ENCODE measurements around the gene LUC7L2.
"Not testable (repeated sequence)": the region's sequence is repeated elsewhere in the genome, so short reads cannot be mapped to it uniquely, and the experiment has no call there.

Gene LUC7L2

GRCh38 chr7:139441961-139442360 is 82.3 kb downstream of the LUC7L2 start:
- DNase-seq (ENCODE audit: extremely low read depth in 1 of 2, low read depth in 1 of 2) = no peak

- DNase-seq (ENCODE audit: extremely low read depth in 1 of 2, low read depth in 1 of 2) = no peak
Measured at GRCh38 chr7:139446051-139446890, 86.6 kb downstream of the LUC7L2 start.

- no peak for DNase-seq (ENCODE audit: extremely low read depth in 1 of 2, low read depth in 1 of 2)
Measured at GRCh38 chr7:139450851-139451250, 91.2 kb downstream of the LUC7L2 start.

- DNase-seq (ENCODE audit: extremely low read depth in 1 of 2, low read depth in 1 of 2) = no peak
Measured at GRCh38 chr7:139451638-139452037, 91.9 kb downstream of the LUC7L2 start.

- no peak for DNase-seq (ENCODE audit: extremely low read depth in 1 of 2, low read depth in 1 of 2)
Measured at GRCh38 chr7:139452958-139453672, 93.4 kb downstream of the LUC7L2 start.

GRCh38 chr7:139453673-139454321 is 94.1 kb downstream of the LUC7L2 start:
- DNase-seq (ENCODE audit: extremely low read depth in 1 of 2, low read depth in 1 of 2) = no peak

GRCh38 chr7:139455789-139456188 is 96.1 kb downstream of the LUC7L2 start:
- no peak for DNase-seq (ENCODE audit: extremely low read depth in 1 of 2, low read depth in 1 of 2)

GRCh38 chr7:139456511-139456910 is 96.8 kb downstream of the LUC7L2 start:
- DNase-seq (ENCODE audit: extremely low read depth in 1 of 2, low read depth in 1 of 2) = no peak

- no peak for DNase-seq (ENCODE audit: extremely low read depth in 1 of 2, low read depth in 1 of 2)
Measured at GRCh38 chr7:139457153-139457946, 97.7 kb downstream of the LUC7L2 start.

GRCh38 chr7:139463421-139463820 is 103.7 kb downstream of the LUC7L2 start:
- not testable (repeated sequence) for DNase-seq (ENCODE audit: extremely low read depth in 1 of 2, low read depth in 1 of 2)

- DNase-seq (ENCODE audit: extremely low read depth in 1 of 2, low read depth in 1 of 2) = not testable (repeated sequence)
Measured at GRCh38 chr7:139464511-139464910, 104.8 kb downstream of the LUC7L2 start.

GRCh38 chr7:139465072-139465471 is 105.4 kb downstream of the LUC7L2 start:
- not testable (repeated sequence) for DNase-seq (ENCODE audit: extremely low read depth in 1 of 2, low read depth in 1 of 2)

GRCh38 chr7:139467729-139468128 is 108.0 kb downstream of the LUC7L2 start:
- not testable (repeated sequence) for DNase-seq (ENCODE audit: extremely low read depth in 1 of 2, low read depth in 1 of 2)

GRCh38 chr7:139468281-139468680 is 108.6 kb downstream of the LUC7L2 start:
- DNase-seq (ENCODE audit: extremely low read depth in 1 of 2, low read depth in 1 of 2) = not testable (repeated sequence)

GRCh38 chr7:139471740-139472353 is 112.2 kb downstream of the LUC7L2 start:
- DNase-seq (ENCODE audit: extremely low read depth in 1 of 2, low read depth in 1 of 2) = no peak
